Liver (tissue), 9 donors: ENCODE data around the gene GALNT9. TPM values are rescaled to one million over a fixed set of nuclear protein-coding genes. Genes with fewer than 3 reads are reported as not detected.

Experiments used
- DNase-seq: peaks from one replicate; pipeline ENCODE4 v3.0.0-alpha.2; 2017; ENCODE audit warnings: low spot score
- H3K27ac ChIP-seq, 2 donors: one replicate each; pipeline ENCODE4 v1.7.0; 2013; ENCODE audit warnings: inconsistent platforms in 2 of 2, low read length in 2 of 2, control low read depth in 1 of 2, low read depth in 1 of 2, mild to moderate bottlenecking in 1 of 2
- H3K27me3 ChIP-seq, 4 donors: one replicate each; pipeline versions ENCODE4 v1.6.1 to v1.7.0; 2013; ENCODE audit warnings: low read length in 3 of 4, inconsistent platforms in 1 of 4, mild to moderate bottlenecking in 1 of 4, moderate library complexity in 1 of 4; ENCODE audit not compliant: control insufficient read depth in 4 of 4, insufficient read depth in 4 of 4
- H3K36me3 ChIP-seq, 4 donors: one replicate each; pipeline versions ENCODE4 v1.6.1 to v1.7.0; 2013; ENCODE audit warnings: low read length in 3 of 4, mild to moderate bottlenecking in 3 of 4, low read depth in 1 of 4, moderate library complexity in 1 of 4; ENCODE audit not compliant: control insufficient read depth in 4 of 4, insufficient read depth in 3 of 4
- H3K4me1 ChIP-seq, 4 donors: one replicate each; pipeline versions ENCODE4 v1.6.1 to v1.7.0; 2013; ENCODE audit warnings: low read length in 3 of 4, mild to moderate bottlenecking in 3 of 4, moderate library complexity in 1 of 4; ENCODE audit not compliant: control insufficient read depth in 4 of 4, insufficient read depth in 4 of 4
- H3K4me3 ChIP-seq, 3 donors: one replicate each; pipeline versions ENCODE4 v1.6.1 to v1.7.0; 2013; ENCODE audit warnings: low read length in 3 of 3, control low read depth in 1 of 3, low read depth in 1 of 3, mild to moderate bottlenecking in 1 of 3
- H3K9ac ChIP-seq, 2 donors: one replicate each; pipeline ENCODE4 v1.7.0; 2013; ENCODE audit warnings: low read length in 2 of 2, mild to moderate bottlenecking in 2 of 2, moderate library complexity in 2 of 2, control low read depth in 1 of 2, low read depth in 1 of 2
- H3K9me3 ChIP-seq, 4 donors: one replicate each; pipeline versions ENCODE4 v1.6.1 to v1.7.0; 2013; ENCODE audit warnings: low read length in 3 of 4; ENCODE audit not compliant: control insufficient read depth in 4 of 4
- ATF3 ChIP-seq: IDR thresholded peaks from 2 replicates; pipeline ENCODE4 v1.6.1; 2016; ENCODE audit warnings: antibody characterized with exemption
- CTCF ChIP-seq: fragments of 150-350 bp; IDR thresholded peaks from 2 replicates; pipeline ENCODE4 v1.5.1; 2017; ENCODE audit warnings: improper control_type of control experiment, low read depth, low read length; ENCODE audit not compliant: missing input control
- EGR1 ChIP-seq, 2 donors: IDR thresholded peaks; 2 replicates each; pipeline ENCODE4 v1.6.1; 2016 to 2018; ENCODE audit warnings: antibody characterized with exemption in 2 of 2, low read depth in 2 of 2
- FOXA1 ChIP-seq: IDR thresholded peaks from 2 replicates; pipeline ENCODE4 v1.6.1; 2016; ENCODE audit warnings: antibody characterized with exemption
- FOXA2 ChIP-seq: IDR thresholded peaks from 2 replicates; pipeline ENCODE4 v1.6.1; 2016; ENCODE audit warnings: antibody characterized with exemption
- GABPA ChIP-seq, 2 donors: IDR thresholded peaks in 1 of 2; conservative IDR thresholded peaks in 1 of 2; 2 replicates each; pipeline ENCODE4 v1.6.1; 2016; ENCODE audit warnings: antibody characterized with exemption in 2 of 2, mild to moderate bottlenecking in 1 of 2, moderate library complexity in 1 of 2
- HNF4A ChIP-seq, 2 donors: conservative IDR thresholded peaks; 2 replicates each; pipeline ENCODE4 v1.6.1; 2016; ENCODE audit warnings: antibody characterized with exemption in 2 of 2, mild to moderate bottlenecking in 2 of 2
- HNF4G ChIP-seq: IDR thresholded peaks from 2 replicates; pipeline ENCODE4 v1.6.1; 2016; ENCODE audit warnings: antibody characterized with exemption
- MAX ChIP-seq: IDR thresholded peaks from 2 replicates; pipeline ENCODE4 v1.6.1; 2016; ENCODE audit warnings: antibody characterized with exemption
- NR2F2 ChIP-seq: IDR thresholded peaks from 2 replicates; pipeline ENCODE4 v1.6.1; 2016; ENCODE audit warnings: antibody characterized with exemption
- RAD21 ChIP-seq, 2 donors: IDR thresholded peaks; 2 replicates each; pipeline ENCODE4 v1.6.1; 2016; ENCODE audit warnings: antibody characterized with exemption in 2 of 2, mild to moderate bottlenecking in 2 of 2
- REST ChIP-seq: IDR thresholded peaks from 2 replicates; pipeline ENCODE4 v1.6.1; 2016; ENCODE audit warnings: antibody characterized with exemption, mild to moderate bottlenecking
- RXRA ChIP-seq, 2 donors: IDR thresholded peaks; 2 replicates each; pipeline ENCODE4 v1.6.1; 2017 to 2018; ENCODE audit warnings: antibody characterized with exemption in 2 of 2, mild to moderate bottlenecking in 1 of 2
- SP1 ChIP-seq: IDR thresholded peaks from 2 replicates; pipeline ENCODE4 v1.6.1; 2018; ENCODE audit warnings: antibody characterized with exemption, mild to moderate bottlenecking
- TAF1 ChIP-seq: conservative IDR thresholded peaks from 2 replicates; pipeline ENCODE4 v1.6.1; 2016; ENCODE audit warnings: antibody characterized with exemption, mild to moderate bottlenecking
- YY1 ChIP-seq: IDR thresholded peaks from 2 replicates; pipeline ENCODE4 v1.6.1; 2016; ENCODE audit warnings: antibody characterized with exemption, mild to moderate bottlenecking
- WGBS: extraction: QIAGEN DNeasy Blood & Tissue Kit; methylation state at CpG from one replicate; pipeline ENCODE4 v1.1.7; 2013; 5-methylcytosine and 5-hydroxymethylcytosine counted together
- polyA plus RNA-seq, 2 donors: library from polyadenylated mRNA; stranded (reverse) in 1 of 2; unstranded in 1 of 2; fragments of 200-250 nt in 1 of 2; fragments of >200 nt in 1 of 2; fragmentation: Nextera tagmentation in 1 of 2; extraction: Ambion mirVana in 1 of 2; gene quantifications; one replicate each; pipeline versions ENCODE4 v1.2.1 to v1.2.3, GENCODE V29; 2013 to 2015
- total RNA-seq, 2 donors: library from RNA; depleted of rRNA; stranded (reverse); fragments of >200 nt; gene quantifications; one replicate each; pipeline ENCODE4 v1.2.3, GENCODE V29; 2014
- donor health status: healthy.
- donor health status: healthy.
- donor health status: healthy.
- donor health status: healthy.
- donor health status: healthy.

The GALNT9 gene
- total and polyA plus RNA-seq, 4 donors, result 0.05 to 0.25 (median 0.09) TPM; not detected in 1

- Histone ChIP-seq H3K9ac (no peak overlapping the region), H3K4me3 (no peak overlapping the region), H3K9me3 (no peaks in the 10 kb centered on the region), H3K36me3 (no peaks in the 10 kb centered on the region), H3K4me1 (no peaks in the 10 kb centered on the region), H3K27ac (no peak overlapping the region), H3K27me3 (no peaks in the 10 kb centered on the region)
- no peak for DNase-seq
- TF ChIP-seq GABPA (IDR thresholded peaks at IDR 0.05 in 1 of 2, conservative IDR thresholded peaks at IDR 0.05 in 1 of 2) (no peak), RAD21 (IDR thresholded peaks at IDR 0.05) (no peak)
- WGBS, result 91% methylated on average over 1 of the region's 1 CpG
These were observed 20.2 kb upstream of the GALNT9 start for GRCh38 chr12:132349501-132350131.

GRCh38 chr12:132348176-132348575, 18.8 kb upstream of the GALNT9 start:
- H3K27ac ChIP-seq, result no peak overlapping the region
- H3K27me3 ChIP-seq, result no peaks in the 10 kb centered on the region
- WGBS, result 92% methylated on average over 14 of the region's 14 CpGs
- H3K4me1 ChIP-seq, result no peaks in the 10 kb centered on the region
- no peak for DNase-seq
- H3K9me3 ChIP-seq, result no peaks in the 10 kb centered on the region
- no peak for TF ChIP-seq TAF1
- TF ChIP-seq SP1, result no peak
- H3K4me3 ChIP-seq, result no peak overlapping the region
- no peak overlapping the region for H3K9ac ChIP-seq
- no peaks in the 10 kb centered on the region for H3K36me3 ChIP-seq

- no peaks in the 10 kb centered on the region for H3K9me3 ChIP-seq
- TF ChIP-seq ATF3, result no peak
- TF ChIP-seq TAF1, result no peak
- DNase-seq, result no peak
- no peaks in the 10 kb centered on the region for H3K27me3 ChIP-seq
- WGBS, result 90% methylated on average over 33 of the region's 33 CpGs
- H3K4me3 ChIP-seq, result no peak overlapping the region
- no peak overlapping the region for H3K9ac ChIP-seq
- H3K36me3 ChIP-seq, result no peaks in the 10 kb centered on the region
- no peaks in the 10 kb centered on the region for H3K4me1 ChIP-seq
- no peak overlapping the region for H3K27ac ChIP-seq
These were observed 17.9 kb upstream of the GALNT9 start for GRCh38 chr12:132347176-132347855.

GRCh38 chr12:132346471-132347175, 17.2 kb upstream of the GALNT9 start:
- Histone ChIP-seq H3K9me3 (no peaks in the 10 kb centered on the region), H3K9ac (no peak overlapping the region), H3K4me1 (no peaks in the 10 kb centered on the region), H3K4me3 (no peak overlapping the region), H3K27me3 (no peaks in the 10 kb centered on the region), H3K36me3 (no peaks in the 10 kb centered on the region), H3K27ac (no peak overlapping the region)
- no peak for DNase-seq
- 88% methylated on average over 20 of the region's 20 CpGs for WGBS
- TF ChIP-seq MAX (no peak), GABPA (IDR thresholded peaks at IDR 0.05 in 1 of 2, conservative IDR thresholded peaks at IDR 0.05 in 1 of 2) (no peak), EGR1 (IDR thresholded peaks at IDR 0.05; ENCODE audit: low read depth in 2 of 2) (no peak), FOXA1 (no peak), TAF1 (no peak), YY1 (no peak), FOXA2 (no peak), RAD21 (IDR thresholded peaks at IDR 0.05) (no peak), REST (no peak), NR2F2 (no peak), HNF4A (conservative IDR thresholded peaks at IDR 0.05) (no peak), SP1 (no peak), CTCF (no peak), RXRA (IDR thresholded peaks at IDR 0.05) (no peak), HNF4G (no peak)
